NOMO-1 treated with dmso at 0.1 percent for 144 hours (cell line): ENCODE measurements around the gene SETBP1.
A peak's percentile ranks its signal among the peaks of the same experiment; 100 is the strongest.

ENCODE experiments used
- DNase-seq: peaks from one replicate; lab custom pipeline; 2025; ENCODE audit not compliant: unreplicated experiment; lab: John Stamatoyannopoulos, UW

SETBP1 gene

DNA sequence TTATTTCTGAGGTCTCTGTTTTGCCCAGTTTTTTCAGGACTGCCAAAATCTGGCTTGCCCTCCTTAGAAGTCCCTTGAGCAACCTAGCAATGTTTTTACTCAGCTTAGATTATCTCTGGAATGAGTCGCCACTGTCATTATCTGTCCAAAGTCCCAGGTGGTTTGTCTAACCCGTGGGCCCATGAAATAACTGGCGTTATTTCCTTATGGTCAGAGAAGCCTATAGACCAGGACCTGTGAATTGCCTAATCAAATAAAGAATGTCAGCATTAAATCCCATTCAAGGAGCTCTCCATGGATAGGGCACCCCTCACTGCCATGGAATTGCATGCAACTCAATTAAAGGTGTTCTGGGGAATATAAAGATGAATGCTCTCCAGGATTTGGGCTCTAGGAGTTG, 373.9 kb downstream of the SETBP1 start:
- no peak for DNase-seq

DNA sequence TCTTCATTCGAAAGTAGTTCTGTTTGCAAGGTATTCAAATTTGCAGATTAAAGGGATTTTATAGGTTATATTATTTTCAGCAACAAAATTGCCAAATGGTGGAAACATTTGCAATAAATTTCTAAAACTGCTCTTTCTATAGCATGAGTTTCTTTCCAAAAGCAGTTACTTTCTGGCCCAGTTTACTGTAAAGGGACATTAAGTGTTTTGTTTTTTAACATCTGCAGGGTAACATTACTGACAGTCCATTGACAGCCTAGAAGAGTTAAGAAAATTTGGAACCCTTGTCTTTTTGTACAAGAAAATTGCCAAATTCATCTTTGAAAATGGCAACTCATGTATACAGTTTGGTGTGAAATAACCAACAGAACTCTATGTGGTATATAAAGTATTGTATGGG, 375.1 kb downstream of the SETBP1 start:
- no peak for DNase-seq

DNA sequence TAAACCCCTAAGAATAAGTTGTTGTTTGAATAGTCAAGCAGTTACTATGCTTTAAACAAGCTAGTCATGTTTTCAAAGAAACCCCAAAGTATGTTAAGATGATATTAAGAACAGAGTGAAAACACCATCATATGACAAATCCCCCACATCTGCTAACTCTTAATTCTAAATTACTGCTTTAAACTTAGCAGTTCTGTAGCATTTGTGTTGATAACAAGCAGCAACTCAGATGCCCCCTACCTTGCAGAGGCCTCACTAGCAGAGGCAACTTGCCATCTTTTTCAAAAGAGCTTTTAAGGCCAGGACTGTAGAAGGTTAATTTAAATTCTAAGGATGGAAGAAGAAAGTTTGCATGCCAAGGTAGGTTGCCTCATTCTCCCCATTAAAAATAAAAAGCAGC, 376.2 kb downstream of the SETBP1 start:
- no peak for DNase-seq

DNA sequence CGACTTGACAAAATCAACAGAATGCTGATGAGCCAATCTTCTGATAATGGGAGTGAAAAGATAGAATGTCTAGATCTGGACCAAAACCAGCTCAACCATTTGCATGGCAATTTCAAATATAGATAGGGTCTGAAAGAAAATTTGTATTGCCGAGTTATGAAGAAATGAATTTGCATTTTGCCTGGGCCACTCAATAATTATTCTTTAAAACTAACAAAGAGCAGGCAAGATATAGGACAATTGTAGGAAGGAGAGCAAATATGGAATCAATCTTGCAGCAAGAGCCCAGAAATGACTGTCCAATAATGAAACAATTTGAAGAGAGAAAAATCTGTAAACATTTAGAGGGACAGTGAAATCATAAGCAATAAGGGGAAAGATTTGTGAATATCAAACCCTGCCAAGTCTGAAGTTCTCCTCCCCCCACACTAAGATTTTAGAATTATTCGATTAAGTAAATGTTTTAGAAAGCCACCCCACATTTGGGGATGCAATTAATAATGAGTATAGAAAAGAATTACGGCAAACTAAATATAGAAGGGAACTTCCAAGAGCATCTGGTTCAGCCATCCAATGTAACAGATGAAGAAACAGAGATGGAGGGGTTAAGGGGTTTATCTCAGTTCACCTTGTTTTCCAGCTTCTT, 377.4 kb downstream of the SETBP1 start:
- DNase-seq: no peak

DNA sequence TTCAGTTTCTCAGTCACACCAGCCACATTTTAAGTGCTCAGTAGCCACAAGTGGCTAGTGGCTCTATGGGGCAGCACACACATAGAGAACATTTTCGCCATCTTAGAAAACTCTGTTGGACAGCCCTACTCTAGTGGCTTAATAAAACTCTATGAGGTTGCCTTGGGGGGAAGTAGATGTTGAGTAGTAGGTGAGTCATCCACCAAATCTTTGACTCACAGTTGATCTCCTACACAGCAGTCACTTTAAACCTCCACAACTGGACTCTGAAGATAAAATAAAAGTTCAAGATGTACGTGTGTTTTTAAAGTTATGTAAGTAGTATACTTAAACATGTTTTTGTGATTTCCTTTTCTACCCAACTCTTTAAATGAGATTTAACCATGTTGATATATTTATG, 379.0 kb downstream of the SETBP1 start:
- DNase-seq: peak; percentile 55

DNA sequence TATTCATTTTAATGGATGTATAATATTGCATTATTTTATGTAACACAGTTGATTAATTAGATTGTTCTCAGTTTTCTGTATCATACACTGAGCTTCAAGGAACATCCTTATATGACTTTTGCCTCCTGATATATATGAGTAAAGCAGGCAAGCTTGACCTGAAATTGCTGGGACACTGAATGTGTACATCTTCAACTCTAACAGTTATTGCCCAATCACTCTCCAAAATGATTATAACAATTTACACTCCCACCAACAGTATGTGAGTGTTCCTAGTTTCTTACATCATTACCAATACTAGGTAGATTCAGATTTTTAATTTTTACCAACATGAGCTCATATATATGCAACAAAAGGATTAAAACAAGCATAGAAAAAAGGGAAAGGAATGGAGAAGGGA, 379.4 kb downstream of the SETBP1 start:
- no peak for DNase-seq

DNA sequence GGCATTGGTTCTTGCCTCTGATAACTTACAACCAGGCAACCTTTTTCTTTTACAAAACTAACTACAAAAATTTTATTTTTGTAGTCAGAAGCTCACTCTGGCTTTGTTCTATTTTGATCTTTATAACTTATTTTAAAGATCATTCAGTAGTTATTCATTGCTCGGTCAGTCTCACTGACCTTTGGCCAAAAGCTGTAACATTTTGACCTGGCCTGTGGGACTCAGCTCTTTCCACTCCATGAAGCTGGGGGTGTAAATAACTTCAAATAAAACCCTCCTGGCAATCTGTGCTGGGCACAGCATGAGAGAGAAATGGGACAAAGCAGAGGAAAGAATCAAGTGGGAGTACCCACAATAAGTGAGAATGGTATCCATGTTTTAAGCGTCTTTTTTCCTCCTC, 380.7 kb downstream of the SETBP1 start:
- no peak for DNase-seq

DNA sequence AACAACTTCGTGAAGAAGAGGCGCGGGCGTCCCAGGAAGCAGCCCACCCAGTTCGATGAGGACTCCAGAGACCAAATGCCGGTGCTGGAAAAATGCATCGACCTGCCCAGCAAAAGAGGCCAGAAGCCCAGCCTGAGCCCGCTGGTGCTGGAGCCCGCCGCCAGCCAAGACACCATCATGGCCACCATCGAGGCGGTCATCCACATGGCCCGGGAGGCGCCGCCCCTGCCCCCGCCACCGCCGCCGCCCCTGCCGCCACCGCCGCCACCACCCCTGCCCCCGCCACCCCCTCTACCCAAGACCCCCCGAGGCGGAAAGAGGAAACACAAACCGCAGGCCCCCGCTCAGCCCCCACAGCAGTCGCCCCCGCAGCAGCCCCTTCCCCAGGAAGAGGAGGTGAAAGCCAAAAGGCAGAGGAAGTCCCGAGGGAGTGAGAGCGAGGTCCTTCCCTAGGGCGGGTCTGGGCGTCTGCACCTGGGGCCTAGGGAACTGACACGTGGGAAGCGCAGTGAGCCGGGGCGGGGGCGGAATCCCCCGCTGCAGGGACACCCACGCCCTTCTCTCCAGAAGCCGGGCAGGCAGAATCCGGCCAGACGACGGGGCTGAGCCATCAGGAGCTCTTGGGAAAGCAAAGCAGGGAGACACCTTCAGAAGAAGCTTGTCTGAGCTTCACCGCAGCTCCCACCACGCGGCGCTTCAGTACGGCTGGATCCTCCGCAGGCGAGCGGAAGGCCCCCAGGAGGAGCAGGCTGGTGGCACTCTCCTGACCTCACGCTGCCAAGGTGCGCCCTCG, 382.8 kb downstream of the SETBP1 start:
- no peak for DNase-seq

DNA sequence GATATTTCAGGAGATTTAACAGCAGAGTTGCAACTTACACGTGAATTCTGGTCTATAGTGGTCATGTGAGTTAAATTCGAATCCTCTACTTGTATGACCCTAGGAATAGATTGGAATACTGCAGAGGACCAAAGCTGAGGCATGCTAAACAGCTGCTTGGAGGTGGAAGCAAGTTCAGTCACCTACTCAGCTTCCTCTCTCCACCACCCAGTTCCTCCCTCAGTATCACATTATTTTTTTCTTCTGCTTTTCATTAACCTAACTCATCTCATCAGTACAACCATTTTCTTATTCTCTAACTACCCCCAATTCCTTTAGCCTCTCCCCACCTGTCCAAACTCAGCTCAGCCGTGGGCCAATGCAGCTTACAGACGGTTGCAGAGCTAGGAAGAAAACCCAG, 385.5 kb downstream of the SETBP1 start:
- DNase-seq: peak; percentile 39

DNA sequence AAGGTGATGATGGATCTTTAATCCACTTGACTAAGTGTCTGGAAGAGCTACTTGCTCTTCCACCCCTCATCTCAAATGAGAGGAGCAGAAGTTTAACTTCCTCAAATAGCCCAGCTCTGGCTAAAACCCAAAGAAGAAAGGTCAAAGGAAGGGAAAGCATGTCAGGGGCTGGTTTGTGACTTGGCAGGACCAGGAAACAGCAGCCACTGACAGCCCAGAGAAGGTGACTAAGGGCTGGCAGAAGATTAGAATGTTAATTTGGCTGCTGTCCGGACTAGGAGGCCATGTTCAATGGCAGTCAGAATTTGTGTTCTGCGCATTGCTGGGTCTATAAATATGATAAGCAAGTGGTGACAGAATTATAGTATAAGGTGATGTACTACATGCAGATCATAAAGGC, 386.2 kb downstream of the SETBP1 start:
- DNase-seq: peak; percentile 83

DNA sequence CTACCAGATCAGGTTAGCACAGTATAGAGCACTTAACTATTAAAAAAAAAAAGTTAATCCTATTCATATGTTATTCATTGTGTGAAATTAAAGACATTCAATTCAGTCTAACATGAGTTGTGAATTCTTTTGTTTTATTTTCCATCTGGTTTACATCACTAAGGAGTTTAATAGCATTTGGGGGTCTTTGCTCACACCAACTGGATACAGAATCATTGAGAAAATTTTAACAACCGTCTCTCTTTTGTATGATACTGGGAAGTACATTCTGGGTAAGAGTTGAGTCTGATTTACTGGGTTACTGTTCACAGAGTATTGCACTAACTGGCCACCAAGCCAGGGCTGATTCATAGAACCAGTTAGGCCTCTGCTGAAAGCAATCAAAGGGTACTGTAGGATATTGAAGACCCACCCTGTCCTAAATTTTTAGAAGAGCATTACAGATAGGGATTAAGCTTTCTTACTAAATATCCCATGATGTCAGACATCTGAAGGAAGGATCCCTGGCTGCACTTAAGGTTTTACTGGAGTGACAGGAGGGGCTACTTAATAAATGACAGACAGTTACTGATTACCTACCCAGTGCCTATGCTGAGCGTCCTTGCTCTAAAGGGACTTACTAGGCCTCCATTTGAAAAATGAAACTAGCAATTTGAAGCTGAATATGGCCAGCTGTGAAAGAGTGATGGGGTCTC, 387.9 kb downstream of the SETBP1 start:
- no peak for DNase-seq

DNA sequence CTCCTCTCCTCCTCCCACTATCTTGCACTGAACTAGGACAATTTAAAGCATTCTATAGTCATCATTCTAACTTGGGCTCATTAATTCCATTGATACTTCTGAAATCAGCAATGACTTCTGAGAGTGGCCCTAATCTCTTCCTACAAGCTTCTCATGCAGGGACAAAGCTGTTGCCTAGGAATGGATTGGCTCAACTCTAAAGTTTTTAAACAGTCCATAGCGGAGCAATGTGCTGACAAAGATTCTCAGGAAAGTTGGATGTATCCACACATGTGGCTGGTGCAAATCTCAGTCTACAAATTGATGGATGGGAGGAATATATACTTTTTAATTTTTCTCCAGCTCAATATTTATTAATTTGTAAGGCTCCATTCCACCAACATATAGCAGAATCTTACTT, 388.9 kb downstream of the SETBP1 start:
- DNase-seq: no peak

DNA sequence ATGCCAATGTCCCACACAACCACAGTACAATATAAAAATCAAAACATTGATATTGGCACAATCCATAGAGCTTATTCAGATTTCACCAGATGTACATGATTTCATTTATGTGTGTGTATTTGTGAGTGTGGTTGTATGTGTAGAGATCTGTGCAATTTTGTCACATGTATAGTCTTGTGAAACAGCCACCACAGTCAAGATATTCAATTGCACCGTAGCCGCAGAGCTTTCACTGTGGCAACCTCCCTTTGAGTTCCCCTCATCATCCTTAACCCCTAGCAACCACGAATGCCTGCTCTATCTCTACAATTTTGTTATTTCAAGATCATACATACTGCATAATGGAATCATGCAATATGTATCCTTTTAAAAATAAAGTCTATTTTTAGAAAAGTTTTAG, 391.3 kb downstream of the SETBP1 start:
- peak; percentile 69 for DNase-seq

DNA sequence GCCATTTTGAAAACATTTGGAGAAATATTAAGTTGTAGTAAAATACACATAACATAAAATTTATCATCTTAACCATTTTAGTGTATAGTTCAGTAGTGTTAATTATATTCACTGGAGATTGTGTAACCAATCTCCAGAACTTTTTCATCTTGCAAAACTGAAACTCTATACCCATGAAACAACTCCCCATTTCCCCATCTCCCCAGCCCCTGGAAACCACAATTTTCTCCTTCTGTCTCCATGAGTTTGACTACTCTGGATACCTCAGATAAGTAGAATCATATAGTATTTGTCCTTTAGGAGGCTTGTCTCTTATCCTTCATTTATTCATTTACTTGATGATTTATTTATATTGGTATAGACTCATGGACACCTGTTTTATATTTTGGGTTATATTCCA, 392.9 kb downstream of the SETBP1 start:
- DNase-seq: peak; percentile 39

DNA sequence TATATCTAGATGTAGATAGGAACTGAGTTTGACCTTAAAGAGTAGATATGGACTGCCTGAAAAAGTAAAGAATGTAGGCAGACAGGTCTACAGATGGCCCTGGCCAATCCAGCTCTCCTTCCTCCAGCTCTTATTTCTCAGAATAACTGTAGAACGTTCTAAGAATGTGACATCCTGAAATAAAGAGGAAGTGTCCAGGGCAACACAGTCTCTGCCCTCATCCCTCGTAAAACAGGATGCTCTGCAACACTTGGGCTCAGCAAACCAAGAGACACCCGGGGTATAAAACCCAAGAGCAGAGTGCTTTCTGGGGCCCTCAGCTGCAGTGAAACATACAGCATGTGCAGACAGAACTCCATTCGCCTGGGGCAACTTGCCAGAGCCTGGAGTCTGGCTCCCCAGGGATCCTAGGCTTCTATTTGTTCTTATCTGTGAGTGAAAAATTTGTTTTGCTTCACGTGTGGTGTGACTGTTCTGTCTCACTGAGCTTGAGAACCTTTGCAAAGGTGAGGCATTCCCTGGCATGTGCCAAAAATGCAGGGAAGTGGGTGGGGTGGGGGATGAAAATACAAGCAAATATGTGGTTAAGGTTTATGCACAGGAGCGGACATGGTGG, 401.0 kb downstream of the SETBP1 start:
- no peak for DNase-seq

DNA sequence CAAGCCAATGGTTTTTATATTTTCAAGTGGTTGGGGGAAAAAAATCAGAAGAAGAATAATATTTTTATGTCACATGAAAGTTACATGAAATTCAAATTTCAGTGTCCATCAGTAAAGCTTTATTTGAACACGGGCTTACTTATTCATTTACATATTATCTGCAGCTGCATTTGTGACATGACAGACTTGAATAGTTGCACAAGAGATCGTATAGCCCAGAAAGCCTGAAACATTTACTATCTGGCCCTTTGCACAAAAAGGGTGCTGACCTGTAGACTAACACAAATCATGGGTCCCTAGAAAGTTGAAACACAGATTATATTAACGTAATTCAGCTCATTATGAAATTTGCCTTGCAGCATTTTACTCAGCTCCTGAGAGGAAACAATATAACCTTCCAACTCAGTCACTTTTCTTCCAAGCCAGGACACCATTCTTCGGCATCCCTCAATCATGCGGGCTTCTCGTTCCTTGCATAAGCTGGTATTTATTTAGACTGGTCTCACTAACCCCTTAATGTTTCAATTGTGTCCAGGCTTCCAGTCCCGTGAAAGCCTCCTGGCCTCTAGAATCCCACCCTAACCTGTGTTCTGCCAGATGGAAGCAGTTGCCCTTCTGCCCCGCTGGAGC, 402.7 kb downstream of the SETBP1 start:
- DNase-seq: no peak

DNA sequence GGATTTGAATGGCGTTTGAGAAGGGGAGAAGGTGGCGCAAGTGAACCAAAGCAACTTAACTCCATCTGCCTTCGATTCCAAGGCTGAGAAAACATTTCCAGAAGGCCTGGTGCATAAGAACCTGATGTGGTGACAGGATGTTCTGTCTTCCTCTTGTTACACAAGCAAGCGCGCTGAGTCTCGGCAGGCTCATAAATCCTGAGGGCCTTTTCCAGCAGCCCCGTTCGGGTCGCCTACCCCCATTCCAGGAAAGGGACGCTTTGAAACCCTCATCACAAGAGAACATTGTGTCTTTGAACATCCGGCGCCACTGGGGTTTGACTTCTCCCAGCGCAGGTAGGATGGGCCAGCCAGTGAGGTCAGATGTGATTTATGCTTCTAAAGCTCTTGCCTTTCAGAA, 403.5 kb downstream of the SETBP1 start:
- DNase-seq: no peak

DNA sequence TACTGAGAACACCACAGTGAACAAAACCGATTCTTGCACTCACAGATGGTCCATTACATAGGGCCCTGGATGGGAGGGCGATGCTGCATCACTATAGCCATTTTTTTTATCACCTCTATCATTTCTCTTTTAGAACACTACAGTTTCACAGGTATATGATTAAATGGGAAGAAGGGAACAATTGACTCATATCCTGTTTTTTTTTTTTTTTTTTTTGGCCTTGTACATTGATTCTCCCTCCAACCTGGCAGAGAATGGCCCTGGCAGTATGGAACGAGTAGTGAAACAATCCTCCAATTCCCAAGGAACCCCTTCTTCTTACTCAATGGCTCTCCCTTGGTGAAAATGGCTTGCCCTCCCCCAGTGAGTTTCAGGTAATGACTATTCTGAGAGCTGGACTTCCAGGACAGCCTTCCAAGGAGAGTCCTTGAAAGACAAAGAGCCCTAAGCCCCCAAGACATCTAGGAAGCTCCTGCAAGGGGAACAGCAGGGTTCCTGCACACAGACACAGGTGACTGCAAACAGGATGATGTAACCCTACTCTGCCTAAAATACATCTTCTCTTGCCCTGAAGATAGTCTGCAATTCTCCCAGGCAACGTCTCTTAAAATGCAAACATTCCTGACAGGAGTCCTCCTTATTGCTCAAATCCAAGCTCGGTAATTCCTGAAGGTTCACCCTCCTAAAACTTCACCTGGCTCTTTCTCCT, 405.4 kb downstream of the SETBP1 start:
- no peak for DNase-seq

DNA sequence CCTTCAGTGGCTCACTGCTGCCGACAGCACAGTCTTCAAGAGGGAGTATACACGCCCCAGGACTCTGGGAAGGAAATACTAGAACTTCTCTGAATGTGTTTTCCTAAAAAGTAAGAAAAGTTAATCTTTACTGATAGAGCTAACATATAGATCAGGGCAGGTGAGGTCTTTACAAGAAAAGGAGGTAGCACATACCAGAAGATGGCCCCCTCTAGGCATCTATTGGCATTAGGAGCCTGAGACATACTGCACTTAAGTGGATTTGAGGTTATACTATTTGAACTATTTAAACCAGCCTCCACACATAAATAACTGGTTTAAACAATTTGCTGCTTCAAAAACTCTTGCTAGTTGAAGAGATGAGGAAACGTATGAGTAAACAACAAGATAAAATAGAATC, 406.1 kb downstream of the SETBP1 start:
- DNase-seq: no peak

DNA sequence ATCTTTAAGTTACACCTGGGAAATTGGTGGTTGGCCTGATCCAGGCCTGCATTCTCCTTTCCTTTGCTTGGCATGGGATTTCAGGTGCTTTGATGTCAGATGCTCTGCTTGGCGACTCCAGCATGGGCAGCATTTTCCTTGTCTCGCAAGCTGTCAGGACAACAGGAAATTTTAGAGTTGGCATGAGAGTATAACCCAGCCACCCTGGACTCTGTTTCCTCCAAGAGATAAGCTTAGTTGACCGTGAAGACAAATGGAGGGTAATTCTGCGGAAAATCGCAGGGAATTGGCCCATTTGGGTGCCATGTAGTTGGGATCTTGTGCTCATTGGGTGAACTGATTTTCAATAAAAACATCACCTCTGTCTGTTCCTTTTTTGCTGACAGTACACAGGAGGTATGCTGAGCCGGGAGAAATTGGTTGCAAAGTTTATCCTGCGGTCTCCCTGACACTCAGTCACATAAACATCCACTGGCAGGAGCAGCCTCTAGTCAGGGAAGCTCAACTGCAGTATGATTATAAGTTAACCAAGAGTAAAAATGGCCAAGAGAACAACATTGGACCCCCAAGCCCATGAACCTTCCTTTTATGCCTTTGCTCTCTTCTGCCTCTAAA, 409.9 kb downstream of the SETBP1 start:
- no peak for DNase-seq
